BE2C (cell line): Measurements from ENCODE around the gene WDR7.

Source experiments
- DNase-seq: peaks from one replicate; pipeline ENCODE4 v3.0.0-alpha.2; 2020
- H3K27me3 ChIP-seq: fragments of 250-450 bp; sonication (Bioruptor Pico); 2 replicates; pipeline ENCODE4 v1.5.1; 2020; ENCODE audit warnings: mild to moderate bottlenecking
- H3K36me3 ChIP-seq: fragments of 250-450 bp; sonication (Bioruptor Pico); 2 replicates; pipeline ENCODE4 v1.5.1; 2020; ENCODE audit warnings: mild to moderate bottlenecking
- H3K4me1 ChIP-seq: fragments of 250-450 bp; sonication (Bioruptor Pico); 2 replicates; pipeline ENCODE4 v1.5.1; 2020
- H3K4me3 ChIP-seq: 2 replicates; pipeline ENCODE4 v1.5.1; 2011; ENCODE audit warnings: low read depth, low read length
- H3K9me3 ChIP-seq: fragments of 250-450 bp; sonication (Bioruptor Pico); 2 replicates; pipeline ENCODE4 v1.5.1; 2020
- CTCF ChIP-seq: IDR thresholded peaks from 2 replicates; pipeline ENCODE4 v1.5.1; 2012; ENCODE audit warnings: mild to moderate bottlenecking, low read depth, low read length

WDR7 gene

GRCh38 chr18:56728741-56729140 lies 77.6 kb downstream of the WDR7 start:
- Histone ChIP-seq H3K4me1 (no peaks in the 10 kb centered on the region), H3K27me3 (no peaks in the 10 kb centered on the region), H3K36me3 (no peaks in the 10 kb centered on the region), H3K9me3 (no peaks in the 10 kb centered on the region), H3K4me3 (no peak overlapping the region)
- DNase-seq = no peak
- TF ChIP-seq CTCF = no peak

GRCh38 chr18:56738184-56738583 lies 87.0 kb downstream of the WDR7 start:
- H3K9me3 ChIP-seq = no peaks in the 10 kb centered on the region
- H3K27me3 ChIP-seq = no peaks in the 10 kb centered on the region
- H3K36me3 ChIP-seq = no peaks in the 10 kb centered on the region
- TF ChIP-seq CTCF = no peak
- no peaks in the 10 kb centered on the region for H3K4me1 ChIP-seq
- DNase-seq = no peak
- H3K4me3 ChIP-seq = no peak overlapping the region

GRCh38 chr18:56739731-56740130 lies 88.6 kb downstream of the WDR7 start:
- H3K4me1 ChIP-seq = no peaks in the 10 kb centered on the region
- H3K4me3 ChIP-seq = no peak overlapping the region
- no peaks in the 10 kb centered on the region for H3K27me3 ChIP-seq
- no peaks in the 10 kb centered on the region for H3K9me3 ChIP-seq
- TF ChIP-seq CTCF = no peak
- no peak for DNase-seq
- H3K36me3 ChIP-seq = no peaks in the 10 kb centered on the region

GRCh38 chr18:56740645-56741044 lies 89.5 kb downstream of the WDR7 start:
- Histone ChIP-seq H3K36me3 (no peaks in the 10 kb centered on the region), H3K4me3 (no peak overlapping the region), H3K27me3 (no peaks in the 10 kb centered on the region), H3K4me1 (no peaks in the 10 kb centered on the region), H3K9me3 (no peaks in the 10 kb centered on the region)
- DNase-seq = no peak
- no peak for TF ChIP-seq CTCF

- no peak for DNase-seq
- H3K27me3 ChIP-seq = no peaks in the 10 kb centered on the region
Measured at GRCh38 chr18:56741685-56742084, 90.5 kb downstream of the WDR7 start.

GRCh38 chr18:56743115-56743514 lies 92.0 kb downstream of the WDR7 start:
- TF ChIP-seq CTCF = no peak
- no peak for DNase-seq
- no peaks in the 10 kb centered on the region for H3K36me3 ChIP-seq
- no peaks in the 10 kb centered on the region for H3K4me1 ChIP-seq
- H3K9me3 ChIP-seq = no peaks in the 10 kb centered on the region
- no peaks in the 10 kb centered on the region for H3K27me3 ChIP-seq
- H3K4me3 ChIP-seq = no peak overlapping the region

More at GRCh38 chr18:56741685-56742084, 90.5 kb downstream of the WDR7 start:
- no peaks in the 10 kb centered on the region for H3K4me1 ChIP-seq
- no peaks in the 10 kb centered on the region for H3K36me3 ChIP-seq
- TF ChIP-seq CTCF = no peak
- no peaks in the 10 kb centered on the region for H3K9me3 ChIP-seq
- no peak overlapping the region for H3K4me3 ChIP-seq
